Stimulated activated CD8-positive, alpha-beta memory T cell treated with anti-CD3 and anti-CD28 coated beads, Interleukin-4, amount 100 ng/mL, for 24 hours (primary cell): ENCODE results near the gene KLHDC8B.

ENCODE experiments used
- DNase-seq: peaks from one replicate; pipeline ENCODE4 v3.0.0-alpha.2; 2020; ENCODE audit warnings: low read depth

Gene KLHDC8B

GRCh38 chr3:49158792-49159191 lies 12.6 kb upstream of the KLHDC8B start:
- no peak for DNase-seq

GRCh38 chr3:49161197-49161596 lies 10.2 kb upstream of the KLHDC8B start:
- DNase-seq = no peak

GRCh38 chr3:49161808-49162530 lies 9.4 kb upstream of the KLHDC8B start:
- DNase-seq = no peak

- no peak for DNase-seq
These were observed 8.5 kb upstream of the KLHDC8B start for GRCh38 chr3:49162751-49163419.

- no peak for DNase-seq
These were observed 7.8 kb upstream of the KLHDC8B start for GRCh38 chr3:49163609-49164008.

- DNase-seq = no peak
These were observed 6.2 kb upstream of the KLHDC8B start for GRCh38 chr3:49164983-49165720.

GRCh38 chr3:49165771-49166751 lies 5.3 kb upstream of the KLHDC8B start, which contains the start of gene CCDC71:
TSS of gene CCDC71 (minus strand) at chr3:49166331. CDS start at chr3:49164208, 2,123 bp downstream.
- peak; percentile 61 for DNase-seq

GRCh38 chr3:49166752-49167556 lies 4.4 kb upstream of the KLHDC8B start:
- DNase-seq = no peak

- DNase-seq = no peak
These were observed 667 bp upstream of the KLHDC8B start for GRCh38 chr3:49170744-49171118.

GRCh38 chr3:49171775-49172500 lies 540 bp downstream of the KLHDC8B start:
- no peak for DNase-seq

GRCh38 chr3:49172551-49173041 lies 1.2 kb downstream of the KLHDC8B start:
- DNase-seq = no peak

- no peak for DNase-seq
These were observed 1.9 kb downstream of the KLHDC8B start for GRCh38 chr3:49173116-49173791.

- DNase-seq = no peak
These were observed 2.4 kb downstream of the KLHDC8B start for GRCh38 chr3:49173792-49174170.

- DNase-seq = no peak
These were observed 3.1 kb downstream of the KLHDC8B start for GRCh38 chr3:49174397-49174985.

GRCh38 chr3:49175530-49175929 lies 4.1 kb downstream of the KLHDC8B start:
- DNase-seq = no peak

- no peak for DNase-seq
These were observed 5.7 kb downstream of the KLHDC8B start for GRCh38 chr3:49177073-49177472.

GRCh38 chr3:49180116-49180515 lies 8.7 kb downstream of the KLHDC8B start:
- no peak for DNase-seq

GRCh38 chr3:49181351-49181750 lies 10.0 kb downstream of the KLHDC8B start:
- no peak for DNase-seq

GRCh38 chr3:49182682-49183081 lies 11.3 kb downstream of the KLHDC8B start:
- DNase-seq = no peak
